ENCODE measurements around the gene FBXW9. TPM values are rescaled to one million over a fixed set of nuclear protein-coding genes. Genes with fewer than 3 reads are reported as not detected.

The FBXW9 gene
- total and polyA plus RNA-seq, 2 of the 13 experiments (the other 11 are each of a cell fraction or from before 2014, with no cell fraction given): 5.7 to 6.1 TPM

GRCh38 chr19:12736995-12737834 is 40.8 kb upstream of the FBXW9 start, which contains the start of gene GET3 (continued):
- peak; percentile 67; the same call in 1 of the 2 replicates for TF ChIP-seq ZNF788 (CRISPR knock-in tag; IDR thresholded peaks at IDR 0.05; ENCODE audit: borderline replicate concordance)
- 0 out of 2 replicates have a peak, but pooled peaks have one; percentile 33 for TF ChIP-seq MXD1 (CRISPR knock-in tag; IDR thresholded peaks at IDR 0.05)
- peak; percentile 55; the same call in 1 of the 2 replicates for TF ChIP-seq ZHX2 (IDR thresholded peaks at IDR 0.05; ENCODE audit: low read depth)
- no peak for TF ChIP-seq ZHX2 (CRISPR knock-in tag; IDR thresholded peaks at IDR 0.05; ENCODE audit: borderline replicate concordance)
- TF ChIP-seq ZIK1 (CRISPR knock-in tag; IDR thresholded peaks at IDR 0.05; ENCODE audit: borderline replicate concordance, low read depth): no peak
- TF ChIP-seq ZNF280D (CRISPR knock-in tag; IDR thresholded peaks at IDR 0.05): peak; percentile 38
- 0 out of 2 replicates have a peak, but pooled peaks have one; percentile 4 for TF ChIP-seq RFXANK (CRISPR knock-in tag; IDR thresholded peaks at IDR 0.05)
- peak; percentile 81; the same call in 1 of the 2 replicates for TF ChIP-seq ZNF740 (CRISPR knock-in tag; IDR thresholded peaks at IDR 0.05)
- peak; percentile 41; the same call in 1 of the 2 replicates for TF ChIP-seq TARDBP (CRISPR knock-in tag; IDR thresholded peaks at IDR 0.05)
- TF ChIP-seq ZNF574 (CRISPR knock-in tag; IDR thresholded peaks at IDR 0.05): peak; percentile 66
- peak; percentile 17 for TF ChIP-seq PCBP2 (optimal IDR thresholded peaks at IDR 0.05; ENCODE audit: low read depth, low read length, poor library complexity, severe bottlenecking)
- TF ChIP-seq ZNF343 (CRISPR knock-in tag; IDR thresholded peaks at IDR 0.05): 0 out of 2 replicates have a peak, but pooled peaks have one; percentile 69
- TF ChIP-seq RBFOX2 (IDR thresholded peaks at IDR 0.05; ENCODE audit: low read depth, low read length): peak; percentile 48
- peak; percentile 50 for TF ChIP-seq CREB1 (IDR thresholded peaks at IDR 0.05)
- TF ChIP-seq CREB1 (CRISPR knock-in tag; IDR thresholded peaks at IDR 0.05): peak; percentile 84
